HG03039 (cell line): ENCODE results near the gene CDHR5.
"Not testable (repeated sequence)": the region's sequence is repeated elsewhere in the genome, so short reads cannot be mapped to it uniquely, and the experiment has no call there.

ENCODE experiments used
- ATAC-seq: cut with Tn5 transposase; IDR thresholded peaks from one replicate; pipeline ENCODE4 v1.9.1; 2021; ENCODE audit warnings: mild to moderate bottlenecking, moderate library complexity; ENCODE audit not compliant: unreplicated experiment

The CDHR5 gene

DNA sequence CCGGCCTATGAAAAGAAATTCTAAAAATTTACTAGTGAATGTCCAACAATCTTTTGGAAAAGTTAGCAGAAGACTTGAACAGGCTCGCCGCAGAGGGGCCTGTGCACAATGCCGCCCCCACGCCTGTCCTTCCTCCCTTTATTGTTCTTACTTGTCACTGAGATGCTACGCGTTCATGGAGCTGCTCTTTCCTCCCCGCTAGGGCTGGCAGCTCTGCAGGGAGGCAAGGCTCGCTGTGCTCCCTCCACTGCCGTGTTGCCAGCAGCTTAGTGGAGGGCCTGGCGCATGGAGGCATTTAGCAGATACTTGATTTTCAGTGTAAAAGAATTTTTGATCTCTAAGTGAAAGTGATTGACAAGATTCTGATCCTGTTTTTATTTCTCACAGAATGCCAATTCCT, 33.8 kb downstream of the CDHR5 start:
- no peak for ATAC-seq

DNA sequence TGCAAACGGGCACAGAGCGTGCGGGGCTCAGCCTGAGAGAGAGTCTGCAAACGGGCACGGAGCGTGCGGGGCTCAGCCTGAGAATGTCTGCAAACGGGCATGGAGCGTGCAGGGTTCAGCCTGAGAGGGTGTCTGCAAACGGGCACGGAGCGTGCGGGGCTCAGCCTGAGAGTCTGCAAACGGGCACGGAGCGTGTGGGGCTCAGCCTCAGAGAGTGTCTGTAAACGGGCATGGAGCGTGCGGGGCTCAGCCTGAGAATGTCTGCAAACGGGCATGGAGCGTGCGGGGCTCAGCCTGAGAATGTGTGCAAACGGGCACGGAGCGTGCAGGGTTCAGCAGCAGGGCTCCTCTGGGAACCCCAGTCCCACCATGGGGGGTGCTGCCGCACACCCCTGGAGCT, 35.0 kb downstream of the CDHR5 start:
- no peak for ATAC-seq

DNA sequence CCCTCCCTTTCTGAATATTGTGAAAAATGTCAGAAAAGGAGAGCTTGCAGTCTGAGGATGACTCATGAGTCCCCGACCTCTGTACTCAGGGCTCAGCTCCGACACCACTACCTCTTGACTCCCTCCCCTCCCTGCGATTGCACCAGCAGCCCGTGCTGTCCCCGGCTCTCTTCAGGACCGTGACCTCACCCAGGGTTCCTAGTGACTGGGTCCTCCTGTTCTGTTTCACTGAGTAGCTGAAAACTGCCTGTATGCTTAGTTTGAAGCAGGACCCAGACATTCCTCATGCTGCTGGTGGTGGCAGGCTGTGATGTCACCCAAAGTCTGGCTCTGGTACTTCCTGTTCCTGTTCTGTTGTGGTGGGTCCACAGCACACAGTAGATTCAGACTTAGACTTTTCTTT, 36.8 kb downstream of the CDHR5 start:
- no peak for ATAC-seq

DNA sequence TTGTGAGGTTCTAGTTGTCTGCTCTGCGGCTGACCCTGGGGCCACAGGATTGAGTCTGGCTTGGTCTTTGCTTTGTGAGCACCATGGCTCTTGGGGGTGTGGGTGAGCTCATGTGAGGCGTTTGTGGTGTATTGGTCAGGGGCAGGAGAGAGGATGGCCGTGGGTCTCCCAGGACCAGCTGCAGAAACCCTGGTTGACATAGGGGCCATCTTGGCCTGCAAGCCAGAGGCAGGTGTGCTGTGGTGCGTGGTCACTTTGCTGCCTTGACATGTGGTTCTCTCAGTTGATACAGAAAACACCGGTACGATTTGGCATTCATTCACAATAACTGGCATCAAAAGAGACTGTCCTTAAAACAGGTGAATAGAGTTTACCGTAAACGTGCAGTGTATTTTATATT, 37.2 kb downstream of the CDHR5 start:
- no peak for ATAC-seq

DNA sequence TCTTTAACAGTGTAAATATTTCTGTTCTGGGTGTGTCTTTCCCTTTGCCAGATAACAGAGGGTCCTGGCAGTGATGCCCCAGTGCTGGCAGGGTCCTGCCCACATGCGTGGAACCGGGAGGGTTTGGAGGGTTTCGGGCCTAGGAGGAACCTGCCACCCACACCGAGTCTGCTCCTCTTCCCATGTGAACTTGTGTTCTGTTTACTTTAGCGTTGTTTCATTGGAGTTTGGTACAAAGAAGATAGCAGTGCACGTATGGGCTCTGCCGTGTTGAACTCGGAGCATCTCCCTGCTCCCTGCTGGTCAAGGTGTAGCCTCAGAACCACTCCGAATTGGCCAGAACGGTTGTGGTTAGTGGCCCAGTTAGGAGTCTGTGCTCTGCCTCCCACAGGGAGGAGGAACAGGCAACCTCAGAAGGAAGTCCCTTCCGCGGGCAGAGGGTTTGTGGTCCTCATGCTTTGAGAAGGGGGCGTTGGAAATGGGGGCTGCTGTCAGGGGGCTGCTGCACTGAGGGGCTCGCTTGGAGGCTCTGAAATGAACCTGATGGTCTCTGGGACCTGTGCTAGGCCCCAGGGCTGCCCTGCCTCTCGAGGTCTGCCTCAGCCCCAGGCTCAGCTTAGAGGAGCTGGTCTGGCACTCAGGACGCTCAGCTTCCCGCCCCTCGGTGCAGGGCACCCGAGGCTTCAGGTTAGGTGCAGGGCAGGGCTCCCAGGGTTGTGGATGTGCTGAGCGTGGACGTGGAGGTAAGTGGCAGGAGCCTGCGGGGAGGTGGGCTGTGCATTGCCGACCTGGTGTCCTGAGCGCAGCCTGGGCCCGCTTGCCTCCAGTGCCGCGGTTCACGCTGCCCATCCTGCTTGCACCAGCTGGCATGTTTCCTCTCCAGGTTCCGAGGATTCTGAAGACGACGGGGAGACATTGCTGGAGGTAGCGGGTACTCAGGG, 38.1 kb downstream of the CDHR5 start:
- ATAC-seq = no peak

DNA sequence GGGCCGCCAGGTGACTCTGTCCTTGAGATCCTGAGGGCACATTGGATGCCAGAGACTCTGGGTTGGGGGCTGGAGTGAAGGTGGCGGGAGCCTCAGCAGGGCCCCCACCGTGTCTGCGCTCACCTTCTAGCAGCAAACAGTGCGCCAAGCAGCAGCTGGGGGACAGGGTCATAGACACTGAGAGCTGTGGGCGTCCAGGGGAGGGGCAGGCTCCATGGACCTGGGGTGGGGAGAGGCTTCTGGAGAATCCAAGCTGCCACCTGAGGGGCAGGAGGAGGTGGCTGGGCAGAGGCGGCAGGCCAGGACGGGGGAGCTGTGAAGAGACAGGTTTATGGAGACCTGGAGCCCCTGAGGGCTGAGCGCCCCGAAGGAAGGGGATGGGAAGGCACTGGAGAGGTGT, 40.5 kb downstream of the CDHR5 start:
- ATAC-seq = no peak

DNA sequence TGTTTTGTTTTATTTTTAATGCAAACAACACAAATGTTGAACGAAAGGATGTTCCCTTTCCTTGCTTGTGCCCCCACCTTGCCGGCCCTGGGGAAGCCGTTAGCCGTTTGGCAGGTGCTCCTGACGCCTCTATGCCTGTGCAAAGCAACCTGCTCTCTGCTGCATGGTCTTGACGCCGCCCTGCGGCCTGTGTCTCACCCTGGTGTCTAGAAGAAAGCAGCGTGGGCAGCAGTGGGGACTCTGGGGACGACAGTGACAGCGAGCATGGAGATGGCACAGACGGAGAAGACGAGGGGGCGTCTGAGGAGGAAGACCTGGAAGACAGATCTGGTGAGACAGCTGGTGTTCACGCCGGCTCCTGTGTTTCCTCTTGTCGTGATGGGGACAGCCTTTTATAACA, 43.0 kb downstream of the CDHR5 start:
- no peak for ATAC-seq

DNA sequence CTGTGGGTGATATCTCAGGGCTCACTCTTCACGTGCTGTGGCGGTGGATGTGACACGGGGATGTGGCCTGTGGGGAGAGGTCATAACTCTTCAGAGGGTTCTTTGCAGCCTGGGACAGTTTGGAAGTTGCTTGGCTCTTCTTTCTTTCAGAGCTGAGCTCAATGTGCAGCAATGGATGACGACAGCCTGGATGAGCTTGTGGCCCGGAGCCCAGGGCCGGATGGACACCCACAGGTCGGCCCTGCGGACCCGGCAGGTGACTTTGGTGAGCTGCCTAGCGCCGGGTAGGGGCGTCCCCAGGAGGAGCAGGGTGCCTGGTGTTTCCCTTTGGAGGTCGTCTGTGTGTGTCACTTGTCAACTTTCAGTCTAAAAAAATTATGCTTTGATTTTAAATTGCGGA, 43.4 kb downstream of the CDHR5 start:
- no peak for ATAC-seq

DNA sequence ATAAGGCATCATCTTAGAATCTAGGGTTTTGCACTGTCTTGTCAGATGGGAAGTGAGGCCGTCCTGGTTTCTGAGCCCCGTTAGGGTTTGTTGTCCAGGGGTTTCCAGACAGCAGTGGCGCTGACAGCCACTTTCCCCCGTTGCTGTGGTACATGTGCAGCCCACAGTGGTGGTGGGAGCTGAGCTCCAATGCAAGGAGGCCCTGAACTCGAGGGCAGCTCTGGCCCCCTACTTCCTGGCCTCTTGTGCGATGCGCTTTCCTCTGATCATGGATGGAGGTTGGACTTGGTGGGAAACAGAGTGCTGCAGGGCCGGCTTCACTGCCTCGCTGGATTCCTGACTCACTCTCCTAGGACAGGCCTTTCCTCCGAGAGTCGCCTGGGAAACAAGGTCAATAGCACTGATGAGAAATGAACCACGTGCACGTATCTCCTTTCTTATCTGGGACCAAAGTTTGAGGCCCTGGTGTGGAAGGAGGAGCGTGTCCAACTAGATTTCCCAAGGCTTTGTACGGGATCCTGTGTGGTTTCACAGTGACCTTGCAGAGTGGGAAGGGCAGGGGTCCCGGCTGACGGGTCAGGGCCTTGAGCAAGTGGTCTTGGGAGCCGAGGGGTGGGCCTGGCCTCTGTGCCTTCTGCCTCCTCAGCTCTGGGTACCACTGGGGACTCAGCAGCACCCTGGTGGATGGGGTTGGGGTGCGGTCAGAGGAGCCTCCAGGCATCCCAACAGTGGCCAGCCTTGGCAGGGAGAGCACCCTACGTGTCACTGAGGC, 44.7 kb downstream of the CDHR5 start:
- no peak for ATAC-seq

DNA sequence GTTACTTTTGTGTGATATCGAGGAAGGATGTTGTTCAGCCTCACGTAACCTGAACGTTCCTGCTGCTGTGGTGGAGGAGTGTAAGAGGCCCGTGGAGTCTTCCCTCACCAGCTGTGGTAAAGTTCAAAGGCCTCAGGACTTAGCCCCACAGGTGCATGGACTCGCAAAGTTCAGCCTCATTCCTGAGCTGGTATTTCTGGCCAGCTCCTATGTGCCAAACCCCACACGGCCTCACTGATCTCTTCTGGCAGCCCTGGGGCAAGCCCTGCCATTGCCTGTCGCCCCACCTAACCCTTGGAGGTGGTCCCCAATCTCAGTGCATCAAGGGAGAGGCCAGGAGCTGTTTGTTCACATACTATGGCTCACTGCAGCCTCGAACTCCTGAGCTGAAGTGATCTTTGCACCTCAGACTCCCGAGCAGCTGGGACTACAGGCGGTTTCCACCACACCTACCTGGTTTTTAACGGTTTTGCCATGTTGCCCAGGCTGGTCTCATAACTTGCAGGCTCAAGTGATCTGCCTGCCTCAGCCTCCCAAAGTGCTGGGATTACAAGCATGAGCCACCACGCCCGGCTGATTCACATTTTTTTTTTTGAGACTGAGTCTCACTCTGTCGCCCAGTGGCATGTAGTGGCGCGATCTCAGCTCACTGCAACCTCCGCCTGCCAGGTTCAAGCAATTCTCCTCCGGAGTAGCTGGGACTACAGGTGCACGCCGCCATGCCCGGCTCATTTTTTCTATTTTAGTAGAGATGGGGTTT, 46.3 kb downstream of the CDHR5 start:
- no peak for ATAC-seq

DNA sequence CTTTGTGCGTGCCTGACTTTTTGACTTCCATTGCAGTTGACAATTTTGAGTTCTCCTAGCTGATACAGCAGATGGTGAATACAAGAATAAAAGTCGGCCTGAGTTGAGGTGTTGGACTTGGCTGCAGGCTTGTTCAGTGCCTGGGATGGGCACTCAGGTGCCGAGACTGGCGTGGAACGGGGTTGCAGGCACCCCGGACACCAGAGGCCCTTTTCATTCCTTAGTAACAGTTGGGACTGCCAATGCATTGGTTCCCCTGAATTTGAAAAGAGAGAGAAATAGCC, 47.2 kb downstream of the CDHR5 start:
- no peak for ATAC-seq

DNA sequence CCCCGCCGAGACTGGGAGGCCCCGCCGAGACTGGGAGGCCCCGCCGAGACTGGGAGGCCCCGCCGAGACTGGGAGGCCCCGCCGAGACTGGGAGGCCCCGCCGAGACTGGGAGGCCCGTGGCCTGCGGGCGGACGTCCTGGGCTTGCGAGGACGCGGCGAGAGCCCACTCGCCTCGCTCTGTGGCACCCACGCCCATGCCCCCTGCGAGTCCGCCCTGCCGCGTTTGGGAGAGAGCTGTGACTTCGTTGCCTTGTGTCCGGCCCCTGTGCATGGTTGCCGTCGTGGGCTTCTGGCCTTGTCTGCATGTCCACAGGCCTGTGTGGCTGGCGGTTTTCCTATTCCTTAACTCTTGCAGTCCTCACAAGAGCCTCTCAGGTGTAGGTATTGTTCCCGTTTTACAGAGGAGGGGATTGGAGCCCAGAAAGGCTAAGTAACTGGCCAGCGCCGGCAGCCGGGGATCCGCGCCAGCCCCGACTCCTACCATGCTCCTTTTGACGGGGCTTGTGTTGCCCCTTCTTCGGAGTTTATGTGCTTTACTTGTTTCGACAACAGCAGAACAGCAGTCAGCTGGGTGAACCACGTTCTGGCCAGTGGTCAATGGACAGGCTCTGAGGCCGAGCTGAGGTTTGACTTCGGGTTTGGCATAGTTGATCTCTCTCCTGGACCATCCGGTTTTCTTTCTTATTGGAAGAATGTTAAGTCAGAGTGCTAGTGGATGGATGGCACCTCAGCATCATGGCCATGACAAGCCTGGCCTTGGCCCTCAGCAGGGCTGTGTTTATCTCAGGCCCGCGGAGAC, 47.7 kb downstream of the CDHR5 start:
- ATAC-seq = no peak

DNA sequence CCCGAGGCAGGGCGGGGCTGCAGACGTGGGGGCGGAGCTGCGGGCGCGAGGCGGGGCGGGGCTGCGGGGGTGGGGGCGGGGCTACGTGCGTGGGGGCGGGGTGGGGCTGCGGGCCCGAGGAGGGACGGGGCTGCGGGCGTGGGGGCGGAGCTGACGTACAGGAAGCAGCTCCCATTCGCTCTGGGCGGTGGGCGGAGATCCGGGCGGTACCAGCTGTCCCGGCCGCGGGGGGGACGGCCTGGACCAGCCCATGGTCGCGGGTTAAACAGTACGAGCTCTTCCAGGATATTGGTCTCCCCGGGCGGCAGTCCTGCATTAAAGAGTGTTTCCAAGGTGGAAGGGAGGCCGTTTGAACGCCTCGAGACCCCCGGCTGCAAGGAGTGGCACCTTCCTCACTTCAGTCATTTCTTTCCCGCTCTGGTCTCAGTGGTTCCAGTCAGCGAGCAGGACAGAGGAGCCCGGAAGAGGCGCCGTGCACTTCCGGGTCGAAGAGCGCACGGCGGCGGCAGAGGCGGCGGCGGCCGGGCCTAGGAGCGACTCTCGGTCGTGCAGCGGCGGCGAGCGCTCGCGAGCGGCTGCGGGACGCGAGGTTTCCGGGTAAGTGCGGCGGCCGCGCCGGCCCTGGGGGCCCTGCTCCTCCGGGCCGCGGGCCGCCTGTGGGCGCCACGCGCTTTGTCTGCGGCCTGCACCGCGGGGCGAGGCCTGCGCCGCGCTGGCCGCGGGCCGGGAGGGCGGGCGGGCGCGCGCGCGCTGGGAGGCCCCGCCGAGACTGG, 48.6 kb downstream of the CDHR5 start, which contains the start of gene PHRF1:
Gene PHRF1 (plus strand): TSS at position 475 of the 773 bp plus-strand sequence. CDS start 5,043 bp downstream, outside the sequence.
- ATAC-seq = peak; percentile 66

DNA sequence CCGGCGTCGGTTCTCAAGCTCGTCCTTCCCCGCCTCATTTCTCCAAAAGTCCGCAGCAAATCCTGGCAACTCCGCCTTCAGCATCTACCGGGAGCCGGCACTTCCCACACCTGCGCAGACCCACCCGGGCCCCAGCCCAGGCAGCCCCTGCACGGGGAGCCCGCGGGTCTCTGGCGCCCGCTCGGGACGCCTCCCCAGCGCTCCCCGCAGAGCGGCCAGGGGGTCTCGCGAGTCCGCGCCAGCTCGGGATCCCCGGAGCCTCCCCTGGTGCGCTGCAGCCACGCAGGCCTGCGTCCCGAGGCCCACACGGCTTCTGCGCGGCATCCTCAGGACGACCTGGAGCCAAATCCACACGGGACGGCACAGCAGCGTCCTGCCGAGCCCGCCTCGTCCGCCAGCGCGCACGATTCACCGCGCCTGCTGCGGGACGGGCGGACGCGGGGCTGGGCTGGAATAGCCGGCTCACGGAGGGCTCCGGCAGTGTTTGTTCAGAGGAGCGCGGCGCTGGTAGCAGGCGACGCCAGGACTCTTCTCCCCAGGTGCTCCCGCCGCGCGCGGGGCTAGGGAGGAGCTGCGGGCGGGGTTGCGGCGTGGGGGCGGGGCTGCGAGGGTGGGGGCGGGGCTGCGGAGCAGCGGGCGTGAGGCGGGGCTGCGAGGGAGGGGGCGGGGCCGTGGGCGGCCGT, 49.3 kb downstream of the CDHR5 start:
- peak; percentile 31 for ATAC-seq

DNA sequence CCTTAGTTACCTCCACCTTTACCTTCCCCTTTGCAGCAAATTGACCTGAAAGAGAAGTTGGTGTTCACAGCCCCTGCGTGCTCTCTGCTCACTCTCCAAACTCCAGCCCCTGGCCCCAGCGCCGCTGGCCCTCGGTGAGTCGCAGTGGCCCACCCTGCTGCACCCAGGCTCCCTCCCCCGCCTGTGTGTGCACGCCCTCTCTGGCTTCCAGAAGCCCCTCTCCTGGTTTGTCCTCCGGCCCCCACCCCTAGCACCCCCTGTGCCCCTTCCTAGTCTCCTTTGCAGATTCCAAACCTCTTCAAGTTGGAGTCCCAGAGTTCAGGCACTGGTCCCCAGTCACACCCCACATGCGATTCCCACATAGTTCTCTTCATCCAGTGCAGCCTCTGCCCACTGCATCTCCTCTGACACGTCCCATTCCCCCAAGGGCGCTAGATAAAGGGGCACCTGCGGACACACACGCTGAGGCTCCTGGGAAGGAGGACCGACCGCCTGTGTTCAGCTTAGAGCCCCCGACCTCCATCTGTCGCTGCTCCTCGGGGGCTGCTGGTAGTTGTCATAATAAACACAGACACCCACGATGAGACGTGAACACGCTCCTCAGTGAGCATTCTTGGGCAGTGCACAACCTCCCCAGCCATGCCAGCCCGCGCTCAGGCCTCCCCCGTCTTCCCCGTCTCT, 50.0 kb downstream of the CDHR5 start:
- no peak for ATAC-seq

DNA sequence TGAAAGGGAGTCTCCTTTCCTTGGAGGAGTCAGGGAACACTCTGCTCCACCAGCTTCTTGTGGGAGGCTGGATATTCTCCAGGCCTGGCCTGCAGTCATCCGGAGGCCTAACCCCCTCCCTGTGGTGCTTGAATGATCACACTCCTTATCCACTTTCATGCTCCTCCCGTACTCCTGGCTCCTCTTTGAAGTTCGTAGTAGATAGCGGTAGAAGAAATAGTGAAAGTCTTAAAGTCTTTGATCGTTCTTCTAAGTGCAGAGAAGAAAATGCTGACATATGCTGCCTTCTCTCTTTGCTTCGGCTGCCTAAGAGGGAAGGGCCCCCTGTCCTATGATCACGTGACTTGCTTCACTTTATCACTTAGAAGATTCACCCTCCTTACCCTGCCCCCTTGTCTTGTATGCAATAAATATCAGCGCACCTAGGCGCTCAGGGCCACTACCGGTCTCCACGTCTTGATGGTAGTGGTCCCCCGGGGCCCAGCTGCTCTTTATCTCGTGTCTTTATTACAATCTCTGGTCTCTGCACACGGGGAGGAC, 50.7 kb downstream of the CDHR5 start:
- ATAC-seq = not testable (repeated sequence)

DNA sequence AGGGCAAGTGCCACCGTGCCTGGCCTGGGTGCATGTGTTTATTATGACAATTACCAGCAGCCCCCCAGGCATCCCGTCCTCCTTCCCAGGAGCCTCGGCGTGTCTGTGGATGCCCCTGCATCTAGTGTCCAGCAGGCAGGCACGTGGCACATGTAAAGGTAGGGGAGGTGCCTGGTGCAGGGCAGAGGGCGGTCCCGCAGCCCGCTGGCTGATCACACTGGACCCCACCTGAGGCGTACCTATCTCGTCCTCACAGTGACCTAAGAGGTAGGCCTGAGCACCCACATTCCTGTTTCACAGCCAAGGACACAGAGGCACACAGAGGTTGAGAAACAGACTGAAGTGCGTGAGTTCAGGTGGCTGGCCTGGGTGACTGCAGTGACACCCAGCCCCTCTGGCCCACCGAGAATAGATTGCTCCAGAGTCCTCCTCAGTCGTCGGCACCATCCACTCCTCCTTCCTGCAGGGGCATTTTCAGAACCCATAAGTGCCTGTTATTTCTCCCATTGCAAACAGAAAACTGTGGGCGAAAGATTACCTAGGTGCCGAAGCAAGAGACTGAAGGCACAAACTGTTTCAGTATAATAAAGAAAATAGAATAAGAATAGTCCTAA, 51.5 kb downstream of the CDHR5 start:
- no peak for ATAC-seq

DNA sequence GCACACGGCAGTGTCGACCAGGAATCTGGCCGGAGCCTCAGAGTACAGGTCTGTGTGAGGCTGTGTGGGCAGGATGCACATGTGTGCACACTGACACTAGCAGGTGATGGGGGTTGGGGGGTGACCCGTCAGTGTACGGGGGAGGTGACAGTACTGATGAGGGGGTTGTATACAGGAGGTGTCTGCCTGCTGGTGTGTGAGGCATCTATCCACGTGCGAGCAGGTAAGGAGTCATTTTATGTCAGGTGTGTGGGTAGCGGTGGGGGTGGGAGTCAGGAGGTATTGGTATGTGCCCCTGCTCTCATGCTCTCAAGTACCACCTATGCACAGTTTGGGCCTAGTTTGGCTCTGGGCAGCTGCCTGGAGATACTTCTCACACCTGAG, 53.0 kb downstream of the CDHR5 start:
- ATAC-seq = no peak
